ENCODE results near the gene LPCAT1.
"Not testable (repeated sequence)": the region's sequence is repeated elsewhere in the genome, so short reads cannot be mapped to it uniquely, and the experiment has no call there.

The LPCAT1 gene

DNA sequence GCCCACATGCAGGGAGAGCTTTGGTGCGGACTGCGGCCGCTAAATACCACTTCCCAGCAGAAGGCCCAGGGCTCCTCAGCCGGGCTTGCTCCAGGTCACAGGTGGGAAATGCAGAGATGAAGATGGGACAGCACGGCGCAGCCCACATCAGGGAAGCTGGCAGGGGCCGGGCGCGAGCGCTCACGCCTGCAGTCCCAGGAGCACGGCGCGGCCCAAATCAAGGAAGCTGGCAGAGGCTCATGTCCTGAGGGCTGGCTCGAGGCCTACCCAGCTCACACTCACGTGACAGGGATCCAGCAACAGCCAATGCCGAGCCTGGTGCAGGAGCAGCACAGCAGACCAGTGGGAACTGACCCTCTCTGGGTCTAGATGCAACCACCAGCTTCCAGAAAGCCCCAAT is 16.3 kb downstream of the LPCAT1 start:
- no peak for DNase-seq

DNA sequence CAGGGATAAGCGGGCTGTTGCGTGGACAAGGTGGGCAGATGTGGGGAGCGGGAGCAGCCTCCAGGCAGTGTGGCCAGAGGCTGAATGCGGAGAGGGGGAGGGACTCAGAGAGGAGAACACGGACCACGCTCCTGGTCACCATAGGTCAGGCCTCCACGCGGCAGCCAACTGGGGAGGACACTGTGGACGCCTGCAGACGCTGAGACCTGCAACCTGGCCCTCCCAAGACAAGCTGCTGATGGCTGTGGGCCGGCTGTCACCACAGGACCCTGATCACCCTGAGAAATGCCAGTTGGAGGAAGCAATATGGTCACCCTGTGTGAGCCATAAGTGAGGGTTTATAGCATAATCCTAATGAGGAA is 16.8 kb downstream of the LPCAT1 start:
- no peak for DNase-seq

DNA sequence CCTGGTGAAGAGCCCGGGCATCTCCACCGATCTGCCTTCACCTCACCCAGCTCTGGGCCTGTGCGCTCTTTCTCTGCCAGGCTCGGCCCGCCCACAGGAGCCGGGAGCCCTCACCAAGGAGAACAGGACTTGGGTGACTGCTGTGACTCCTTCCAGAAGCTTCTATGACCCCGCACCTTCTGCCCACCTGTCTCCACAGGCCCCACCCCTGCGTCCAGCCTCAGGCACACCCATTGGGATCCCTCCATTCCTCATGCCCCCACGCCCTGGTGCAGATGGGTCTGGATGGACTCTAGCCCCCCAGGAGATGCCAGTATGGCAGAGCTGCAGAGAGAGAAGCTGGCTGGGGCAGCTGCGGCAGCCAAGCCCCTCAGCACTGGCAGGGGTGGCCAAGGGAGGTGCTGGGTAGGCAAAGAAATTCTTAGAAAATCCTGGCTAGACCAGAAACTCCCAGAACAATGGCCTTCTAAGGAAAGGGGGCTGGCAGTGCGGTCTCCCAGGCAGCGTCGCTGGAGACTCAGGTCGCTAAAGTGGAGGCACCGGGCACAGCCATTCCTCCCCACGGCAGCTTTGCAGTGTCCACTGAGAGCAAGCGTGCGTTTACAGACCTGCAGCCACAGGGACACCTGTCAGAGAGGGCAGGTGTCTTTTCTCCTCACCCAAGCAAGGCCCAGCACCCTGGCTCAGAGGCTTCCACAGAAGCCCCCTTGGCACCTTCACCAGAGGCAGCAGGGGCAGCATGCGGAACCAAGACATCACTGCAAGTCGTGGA is 17.3 kb downstream of the LPCAT1 start:
- DNase-seq = no peak

DNA sequence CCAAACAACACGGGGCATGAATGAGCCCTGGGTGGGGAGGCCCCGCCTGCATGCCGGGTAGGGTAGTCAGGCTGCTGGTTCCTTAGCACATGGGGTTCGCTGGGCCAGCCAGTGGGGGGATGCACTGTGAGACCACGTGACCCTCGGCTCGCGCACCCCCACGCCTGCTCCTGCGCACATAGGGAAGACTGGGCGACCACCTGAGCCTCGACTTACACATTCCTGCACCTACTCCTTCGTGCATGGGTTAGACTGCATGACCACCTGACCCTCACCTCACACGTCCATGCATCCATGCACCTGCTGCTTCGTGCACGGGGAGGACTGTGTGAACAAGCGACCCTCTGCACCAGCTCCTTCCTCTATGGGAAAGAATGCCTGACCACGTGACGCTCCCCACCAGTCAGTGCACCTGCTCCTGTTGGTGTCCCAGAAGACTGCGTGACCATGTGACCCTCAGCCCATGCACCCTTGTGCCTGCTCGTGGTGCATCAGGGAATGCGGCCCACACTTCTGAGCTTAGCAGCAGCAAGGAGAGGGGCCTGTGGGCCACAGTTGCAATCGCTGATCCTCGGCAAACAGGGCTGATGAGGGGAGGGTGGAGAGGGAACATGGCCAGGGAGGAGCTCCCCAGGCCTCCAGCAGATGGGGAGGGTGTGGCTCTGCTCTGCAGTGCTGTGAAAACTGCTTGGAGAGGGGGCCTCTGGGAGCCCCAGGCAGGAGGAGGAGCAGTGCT is 18.1 kb downstream of the LPCAT1 start:
- no peak for DNase-seq

DNA sequence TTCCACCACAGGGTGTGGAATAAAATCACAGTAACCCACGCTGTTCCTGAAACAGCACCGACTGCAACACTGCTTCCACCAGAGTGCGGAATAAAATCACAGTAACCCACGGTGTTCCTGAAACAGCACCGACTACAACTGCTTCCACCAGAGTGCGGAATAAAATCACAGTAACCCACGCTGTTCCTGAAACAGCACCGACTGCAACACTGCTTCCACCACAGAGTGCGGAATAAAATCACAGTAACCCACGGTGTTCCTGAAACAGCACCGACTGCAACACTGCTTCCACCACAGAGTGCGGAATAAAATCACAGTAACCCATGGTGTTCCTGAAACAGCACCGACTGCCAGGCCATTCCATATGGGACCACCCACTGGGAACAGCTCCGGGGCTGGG is 18.7 kb downstream of the LPCAT1 start:
- not testable (repeated sequence) for DNase-seq

DNA sequence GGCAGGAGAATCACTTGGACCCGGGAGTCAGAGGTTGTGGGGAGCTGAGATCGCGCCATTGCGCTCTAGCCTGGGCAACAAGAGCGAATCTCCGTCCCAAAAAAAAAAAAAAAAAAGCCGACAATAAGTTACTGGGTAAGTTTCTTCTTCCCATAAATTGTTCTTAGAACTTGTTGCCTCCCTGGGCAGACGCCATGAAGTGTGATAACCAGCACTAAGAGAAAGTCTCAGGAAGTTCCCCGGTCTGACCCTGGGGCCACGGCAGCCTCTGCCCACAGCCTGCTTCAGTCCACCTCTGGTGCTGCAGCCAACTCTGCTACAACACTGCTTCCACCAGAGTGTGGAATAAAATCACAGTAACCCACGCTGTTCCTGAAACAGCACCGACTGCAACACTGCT is 19.1 kb downstream of the LPCAT1 start:
- DNase-seq = no peak

DNA sequence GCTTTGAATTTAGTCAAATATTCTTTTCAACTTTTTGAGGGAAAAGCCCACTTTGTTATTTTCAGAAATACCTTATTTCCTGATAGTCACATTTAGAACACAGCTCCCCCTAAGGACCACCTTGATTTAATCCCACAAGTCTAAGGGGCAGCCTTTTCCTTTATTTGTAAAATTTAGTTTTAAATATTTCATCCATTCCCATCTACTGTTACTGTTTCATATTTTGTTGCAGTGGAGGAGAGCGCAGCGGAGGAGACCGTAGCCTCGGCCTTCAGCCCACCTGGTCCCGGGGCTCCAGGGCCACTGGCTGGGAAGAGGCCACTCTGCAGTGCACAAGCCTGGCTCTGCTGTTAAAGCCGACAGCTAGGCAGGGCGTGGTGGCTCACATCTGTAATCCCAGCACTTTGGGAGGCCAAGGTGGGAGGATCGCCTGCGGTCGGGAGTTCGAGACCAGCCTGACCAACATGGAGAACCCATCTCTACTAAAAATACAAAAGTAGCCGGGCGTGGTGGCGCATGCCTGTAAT is 19.6 kb downstream of the LPCAT1 start:
- DNase-seq = no peak

DNA sequence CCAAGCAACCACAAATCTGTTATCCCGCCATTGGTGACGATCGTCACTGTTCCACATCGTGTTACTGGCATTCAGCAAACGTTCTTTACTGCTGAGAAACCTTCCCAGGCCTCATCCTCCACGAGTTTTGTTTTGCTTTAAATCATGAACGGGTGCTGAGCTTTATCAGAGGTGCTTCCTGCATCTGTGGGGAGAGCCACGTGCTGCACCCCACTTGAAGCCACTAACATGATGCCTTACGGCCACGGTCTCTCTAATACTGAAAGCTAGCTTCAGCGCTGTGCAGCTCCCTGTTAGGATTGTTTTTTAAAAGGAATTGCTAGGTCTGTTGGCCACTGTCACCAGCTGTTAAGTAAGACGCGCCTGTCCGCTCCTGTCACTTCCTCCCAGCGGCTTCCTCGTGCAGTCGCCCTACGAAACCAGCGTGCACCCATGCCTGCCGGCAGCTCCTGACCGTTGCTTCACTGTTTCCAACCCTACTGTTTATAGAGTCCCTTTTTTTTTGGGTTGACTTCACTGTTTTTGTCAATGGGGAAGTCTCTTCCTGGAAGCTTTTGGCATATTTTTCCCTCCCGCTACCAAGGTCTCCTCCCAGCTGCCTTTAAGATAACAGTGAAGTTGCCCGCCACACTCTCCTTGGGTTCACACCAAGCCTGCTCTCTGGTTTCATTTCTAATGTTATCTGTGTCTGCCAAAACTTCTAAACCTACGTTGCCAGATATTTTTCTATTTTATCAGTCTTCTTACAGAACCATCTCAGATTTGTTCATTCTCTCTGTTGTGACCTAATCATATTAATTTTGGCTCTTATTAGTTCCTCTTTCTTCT is 20.3 kb downstream of the LPCAT1 start:
- peak; percentile 75 for DNase-seq

DNA sequence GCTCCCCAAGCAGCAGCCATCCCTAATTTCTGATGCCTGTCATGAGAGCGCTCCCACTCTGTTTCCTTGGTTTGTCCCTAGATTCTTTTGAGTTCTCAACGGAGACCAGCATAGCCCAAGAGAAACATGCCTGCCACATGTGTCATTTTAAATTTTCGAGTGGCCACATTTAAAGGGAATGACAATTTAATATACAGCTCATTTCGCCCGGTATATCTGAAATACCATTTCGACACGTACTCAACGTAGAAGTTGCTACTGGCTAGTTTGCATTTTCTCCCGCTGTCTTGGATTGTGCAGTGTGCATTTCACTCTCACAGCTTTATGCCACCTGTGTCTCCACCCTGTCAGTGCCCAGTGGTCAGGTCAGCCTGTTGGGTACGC is 21.0 kb downstream of the LPCAT1 start:
- no peak for DNase-seq

DNA sequence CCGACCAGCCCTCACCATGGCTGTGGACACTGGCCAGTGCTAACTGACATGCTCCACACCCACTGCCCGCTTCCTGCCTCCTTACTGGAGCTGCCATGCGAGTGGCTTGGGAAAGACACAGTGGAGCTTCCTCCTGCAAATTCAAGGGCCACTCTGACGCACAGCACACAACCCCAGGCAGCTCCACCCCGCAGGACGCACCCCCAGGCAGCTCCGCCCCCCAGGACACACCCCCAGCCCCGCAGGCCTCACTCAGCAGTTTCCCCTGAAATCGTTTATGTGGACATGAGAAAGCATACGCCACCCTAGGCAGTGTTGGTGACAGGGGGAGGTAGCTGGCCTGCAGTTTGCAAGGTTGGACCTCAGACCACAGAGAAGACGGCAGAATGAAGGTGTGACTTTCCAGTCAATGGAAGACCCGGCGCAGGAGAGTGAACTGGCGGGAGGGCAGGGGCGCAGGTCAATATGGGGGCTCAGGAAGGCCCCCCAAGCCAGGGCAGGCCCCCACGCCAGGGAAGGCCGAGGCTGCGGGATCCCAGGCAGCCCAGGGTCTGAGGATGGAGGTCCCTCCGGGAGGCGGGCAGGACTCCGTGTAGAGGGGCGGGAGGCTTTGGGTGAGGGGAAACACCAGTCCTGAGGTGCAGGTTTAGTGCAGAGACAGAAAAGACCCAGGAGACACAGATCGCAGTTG is 21.6 kb downstream of the LPCAT1 start:
- peak; percentile 82 for DNase-seq

DNA sequence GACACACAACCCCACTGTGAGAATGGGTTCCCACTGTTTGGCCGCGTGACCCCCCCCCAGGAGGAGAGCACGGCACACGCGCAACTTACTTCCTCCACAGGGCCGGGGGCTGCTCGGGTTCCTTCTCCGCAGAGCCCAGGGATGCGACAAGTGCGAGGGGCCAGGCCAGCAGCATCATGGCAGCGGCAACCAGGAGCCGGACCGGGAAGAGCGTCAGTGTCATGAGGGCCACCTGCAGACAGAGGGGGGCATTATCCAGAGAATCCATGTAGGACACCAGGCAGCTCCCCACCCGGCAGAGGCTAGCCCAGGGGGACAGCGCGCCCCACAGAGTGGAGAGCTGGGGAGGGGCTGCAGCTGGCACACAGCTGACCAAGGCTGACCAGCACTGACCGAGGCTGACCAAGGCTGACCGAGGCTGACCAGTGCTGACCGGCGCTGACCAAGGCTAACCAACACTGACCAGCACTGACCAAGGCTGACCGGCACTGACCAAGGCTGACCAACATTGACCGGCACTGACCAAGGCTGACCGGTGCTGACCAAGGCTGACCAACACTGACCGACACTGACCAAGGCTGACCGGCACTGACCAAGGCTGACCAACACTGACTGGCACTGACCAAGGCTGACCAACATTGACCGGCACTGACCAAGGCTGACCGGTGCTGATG is 22.3 kb downstream of the LPCAT1 start:
- no peak for DNase-seq

DNA sequence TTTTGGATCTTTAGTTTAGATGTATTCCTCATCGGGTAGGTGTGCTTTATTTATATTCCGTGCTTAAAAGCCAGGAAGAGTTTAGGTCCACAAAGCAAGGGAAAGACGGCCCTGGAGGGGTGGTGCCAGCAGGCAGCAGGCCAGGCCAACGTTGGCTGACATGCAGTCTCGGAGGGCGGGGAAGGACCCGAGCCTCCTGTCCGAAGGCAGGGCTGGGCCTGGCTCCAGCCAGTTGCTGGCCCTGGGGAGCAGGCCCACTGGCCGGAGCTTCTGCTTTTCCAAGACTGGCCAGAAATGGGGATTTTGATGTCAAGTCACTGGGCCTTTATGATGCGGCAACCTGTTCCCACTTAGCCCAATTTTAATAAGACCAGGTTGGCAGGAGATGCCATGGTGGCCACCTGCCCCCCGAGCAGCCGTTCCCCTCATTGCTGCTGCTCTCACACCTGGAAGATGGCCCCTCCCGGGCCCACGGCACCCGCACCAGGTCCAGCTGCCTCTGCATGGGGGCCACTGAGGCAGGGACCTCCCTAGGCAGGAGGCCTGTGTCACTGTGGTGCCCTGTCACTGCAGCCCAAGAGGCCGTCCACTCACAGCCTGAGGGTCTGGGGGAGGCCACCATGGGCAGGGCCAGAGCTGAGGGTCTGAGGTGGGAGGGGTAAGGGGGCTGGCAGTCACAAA is 23.2 kb downstream of the LPCAT1 start:
- DNase-seq = no peak

DNA sequence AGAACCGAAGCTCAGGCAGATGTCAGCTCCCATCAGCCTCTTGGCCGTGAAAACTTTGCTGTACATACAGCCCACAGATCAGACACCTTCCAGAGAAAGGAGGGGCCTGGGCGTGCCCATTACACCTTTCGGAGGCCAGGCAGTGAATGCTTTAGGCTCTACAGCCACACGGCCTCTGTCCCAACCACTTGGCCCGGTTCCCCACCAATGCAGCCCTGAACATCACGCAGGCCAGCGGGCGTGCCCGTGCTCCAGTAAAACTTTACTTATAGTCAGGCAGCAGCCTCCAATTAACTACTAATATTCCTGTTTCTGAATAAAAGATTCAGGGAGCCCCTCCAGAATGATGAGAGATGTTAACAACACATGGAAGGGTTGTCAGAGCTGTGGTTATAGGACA is 23.9 kb downstream of the LPCAT1 start:
- no peak for DNase-seq

DNA sequence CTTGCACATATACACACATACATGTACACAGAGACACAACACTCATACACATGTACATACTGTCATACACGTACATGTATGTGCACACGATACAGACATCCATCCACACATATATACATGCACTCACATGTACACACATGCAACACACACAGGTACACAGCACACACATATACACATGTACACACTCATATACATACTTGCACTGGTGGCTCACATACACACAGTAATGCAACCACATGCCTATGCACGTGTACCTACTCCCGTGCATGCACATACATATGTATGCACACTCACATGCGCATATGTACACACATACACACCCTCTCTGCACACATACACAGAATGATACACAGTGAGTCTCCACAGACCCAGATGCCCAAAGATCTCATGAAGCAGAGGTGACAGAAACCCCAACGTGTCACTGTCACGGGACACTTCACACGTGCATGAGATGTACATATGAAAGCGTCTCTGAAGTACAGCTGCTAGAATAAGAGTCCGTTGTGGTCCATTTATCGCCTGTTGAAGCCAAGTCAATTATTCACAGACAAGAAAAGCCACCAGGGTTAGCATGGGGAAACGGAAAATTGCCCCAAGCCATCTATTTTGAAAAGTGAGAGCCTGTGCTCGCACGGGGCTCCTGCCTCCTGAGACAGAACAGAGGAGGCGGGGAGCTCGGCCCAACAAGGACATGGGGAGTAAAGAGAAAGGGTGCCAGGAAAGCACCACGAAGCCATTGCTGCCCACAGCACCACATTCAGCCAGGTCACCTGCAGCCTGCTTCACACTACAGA is 24.9 kb downstream of the LPCAT1 start:
- DNase-seq = no peak

DNA sequence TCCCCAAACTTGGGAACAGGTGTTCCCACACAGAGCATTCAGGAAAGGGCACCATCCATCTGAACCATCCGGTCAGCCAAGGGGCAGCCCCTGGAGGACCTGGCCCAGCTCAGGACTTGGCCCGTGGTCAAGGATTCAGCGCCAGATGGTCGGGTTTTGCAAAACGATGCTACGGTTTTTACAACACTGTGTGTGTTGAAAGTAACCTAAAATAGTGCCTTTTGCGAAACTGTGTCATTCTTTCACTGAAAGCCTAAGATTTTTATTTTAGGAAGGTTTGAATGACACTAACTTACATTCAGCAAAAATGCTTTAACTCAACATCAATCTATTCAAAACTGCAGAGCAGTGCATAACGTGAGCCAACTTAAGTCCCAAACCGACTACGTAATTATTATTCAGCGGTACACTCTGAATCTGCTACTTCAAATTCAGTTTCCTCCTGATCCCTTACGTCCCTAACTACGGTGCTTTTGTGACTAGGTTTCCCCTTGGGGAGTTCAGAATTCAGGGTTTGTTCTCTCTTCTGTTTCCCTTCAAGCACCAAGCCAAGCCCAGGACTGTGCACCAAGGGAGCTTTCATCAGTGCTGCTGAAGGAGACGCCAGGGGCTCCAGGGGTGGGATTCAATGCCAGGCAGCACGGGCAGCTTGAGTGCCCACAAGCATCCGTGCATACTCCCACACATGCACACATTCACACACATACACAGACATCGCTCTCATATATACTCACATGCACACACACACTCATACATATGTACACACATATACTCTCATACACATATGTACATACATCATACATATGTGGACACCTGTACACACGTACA is 25.8 kb downstream of the LPCAT1 start:
- no peak for DNase-seq

DNA sequence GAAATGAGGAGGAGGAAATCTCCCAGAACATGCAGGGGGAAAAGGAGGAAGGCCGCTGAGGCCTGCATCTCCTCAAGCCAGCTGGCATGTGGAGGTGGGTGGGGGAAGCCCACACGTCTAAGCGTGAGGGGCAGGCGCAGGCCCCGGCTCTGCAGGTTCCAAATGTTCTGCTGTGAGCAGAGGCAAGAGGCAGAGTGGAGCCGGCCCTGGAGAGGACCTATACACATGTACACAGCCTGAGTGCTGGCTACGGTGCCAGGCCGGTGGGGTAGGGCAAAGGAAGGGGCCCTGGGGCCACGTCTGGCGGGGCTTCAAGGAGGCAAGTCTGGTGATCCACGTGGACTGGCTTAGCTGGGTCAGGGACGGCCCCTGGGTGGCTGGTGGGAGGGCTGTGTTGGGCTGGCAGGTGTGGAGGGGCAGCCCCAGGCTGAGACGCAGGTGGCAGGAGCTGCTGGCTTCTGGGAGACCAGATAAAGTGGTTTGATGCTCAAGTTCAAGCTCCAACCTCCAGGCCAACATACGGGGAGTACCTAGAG is 26.4 kb downstream of the LPCAT1 start:
- peak; percentile 44 for DNase-seq

DNA sequence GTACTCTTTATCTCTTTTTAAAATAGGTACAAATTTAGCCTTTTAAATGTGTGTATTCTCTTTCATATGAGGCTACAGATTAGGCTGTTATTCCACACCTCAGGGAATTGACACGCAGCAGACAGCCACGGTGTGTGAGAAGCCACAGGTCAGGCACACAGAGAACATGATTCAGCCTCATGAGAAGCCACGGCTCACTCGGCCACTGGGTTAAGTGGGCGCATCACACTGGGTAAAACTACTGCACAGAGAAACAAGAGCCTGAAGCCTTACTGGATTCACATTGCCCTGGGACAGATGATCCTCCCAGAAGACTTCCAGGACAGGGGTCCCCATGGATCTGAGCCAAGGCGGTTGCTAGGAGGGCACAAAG is 28.2 kb downstream of the LPCAT1 start:
- no peak for DNase-seq

DNA sequence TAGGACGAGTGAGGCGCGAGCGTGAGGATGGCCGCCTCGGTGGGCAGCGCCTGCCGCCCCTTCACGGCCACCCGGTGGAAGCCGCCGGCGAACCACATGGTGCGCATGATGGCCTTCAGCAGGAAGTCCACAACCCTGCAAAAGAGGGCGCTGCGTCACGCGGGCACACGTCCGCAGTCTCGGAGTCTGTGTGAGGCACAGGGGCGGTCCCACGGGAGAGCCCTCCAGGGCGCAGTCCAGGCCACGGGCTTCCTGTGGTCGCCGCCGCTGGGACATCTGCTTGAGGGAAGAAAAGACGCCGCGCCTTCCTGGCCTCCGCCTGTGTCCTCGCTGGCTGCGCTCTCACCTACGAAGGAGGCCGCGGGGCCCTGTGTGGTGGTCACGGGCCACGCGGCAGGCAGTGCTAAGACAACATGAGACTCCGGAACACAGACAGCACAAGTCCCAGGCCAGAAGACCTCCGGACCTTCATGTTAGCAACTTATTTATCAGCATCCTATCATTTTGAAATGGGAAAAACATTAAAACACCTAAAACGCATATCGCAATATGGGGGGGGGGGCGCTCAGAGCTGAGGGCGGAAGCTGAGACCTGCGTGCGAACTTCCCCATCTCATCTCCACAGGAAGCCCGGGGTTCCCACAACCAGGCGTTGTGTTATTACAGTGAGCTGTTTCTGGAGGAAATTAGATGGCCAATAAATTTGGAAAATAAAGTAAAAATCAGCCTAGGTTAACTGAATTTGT is 28.8 kb downstream of the LPCAT1 start:
- peak; percentile 75 for DNase-seq

DNA sequence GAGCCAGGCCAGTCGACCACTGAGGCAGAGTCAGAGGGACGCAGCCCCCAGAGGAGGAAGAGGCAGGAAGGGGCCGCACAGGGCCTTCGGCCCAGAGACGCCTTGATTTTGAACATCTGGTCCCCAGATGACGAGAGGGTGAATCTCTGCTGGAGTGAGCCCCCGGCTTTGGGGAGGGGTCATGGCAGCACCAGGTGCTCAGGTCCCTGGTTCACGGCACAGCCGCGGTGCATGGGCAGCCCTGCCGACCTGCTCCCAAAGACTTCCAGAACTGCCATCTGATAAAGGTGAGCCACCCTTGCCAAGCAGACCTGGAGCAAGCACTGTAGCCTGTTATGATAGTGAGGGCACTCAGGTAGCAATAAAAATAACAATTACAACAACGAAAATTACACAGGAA is 29.8 kb downstream of the LPCAT1 start:
- no peak for DNase-seq
